Glomerular endothelial cell (primary cell): Measurements from ENCODE around the gene RASL11B. TPM values are rescaled to one million over a fixed set of nuclear protein-coding genes. Genes with fewer than 3 reads are reported as not detected.
"Not testable (repeated sequence)": the region's sequence is repeated elsewhere in the genome, so short reads cannot be mapped to it uniquely, and the experiment has no call there.

Experiments
- DNase-seq: peaks from one replicate; pipeline ENCODE4 v3.0.0-alpha.2; 2011; ENCODE audit warnings: low read depth, low spot score; ENCODE audit errors: extremely low read depth
- total RNA-seq: library from RNA; depleted of rRNA; stranded (reverse); fragments of >200 nt; gene quantifications from 2 replicates; pipeline ENCODE4 v1.2.3, GENCODE V29; 2015

The RASL11B gene
- 0.58 TPM in 1 of 2 replicates, not detected in the other for total RNA-seq

GRCh38 chr4:52861879-52862616 is at the start of gene RASL11B:
Gene RASL11B, plus strand, starts transcription at chr4:52862317. Its CDS starts 191 bp downstream, at chr4:52862508.
- no peak for DNase-seq

- no peak for DNase-seq
Measured at GRCh38 chr4:52813546-52813945, 48.6 kb upstream of the RASL11B start.

- no peak for DNase-seq
Measured at GRCh38 chr4:52822583-52822971, 39.5 kb upstream of the RASL11B start.

- DNase-seq, result no peak
Measured at GRCh38 chr4:52822972-52823701, 39.0 kb upstream of the RASL11B start.

GRCh38 chr4:52823702-52824092 is 38.4 kb upstream of the RASL11B start:
- no peak for DNase-seq

GRCh38 chr4:52824270-52824602 is 37.9 kb upstream of the RASL11B start:
- DNase-seq, result no peak

- no peak for DNase-seq
Measured at GRCh38 chr4:52824603-52825459, 37.3 kb upstream of the RASL11B start.

GRCh38 chr4:52825460-52826090 is 36.5 kb upstream of the RASL11B start:
- DNase-seq, result no peak

GRCh38 chr4:52833941-52834525 is 28.1 kb upstream of the RASL11B start:
- DNase-seq, result no peak

GRCh38 chr4:52834641-52835456 is 27.3 kb upstream of the RASL11B start:
- not testable (repeated sequence) for DNase-seq

- DNase-seq, result no peak
Measured at GRCh38 chr4:52836120-52836519, 26.0 kb upstream of the RASL11B start.

- no peak for DNase-seq
Measured at GRCh38 chr4:52836678-52837077, 25.4 kb upstream of the RASL11B start.

GRCh38 chr4:52837716-52838558 is 24.2 kb upstream of the RASL11B start:
- DNase-seq, result no peak

- no peak for DNase-seq
Measured at GRCh38 chr4:52838729-52839586, 23.2 kb upstream of the RASL11B start.

- no peak for DNase-seq
Measured at GRCh38 chr4:52840531-52841370, 21.4 kb upstream of the RASL11B start.

- DNase-seq, result no peak
Measured at GRCh38 chr4:52841682-52842456, 20.2 kb upstream of the RASL11B start.
